ENCODE measurements around the gene CFL1. TPM values are rescaled to one million over a fixed set of nuclear protein-coding genes. Genes with fewer than 3 reads are reported as not detected.

CFL1 gene
- total and polyA plus RNA-seq, 2 donors (not counting 1 experiment from before 2014, with no cell fraction given), result 680 to 1,603 TPM

GRCh38 chr11:65847746-65848145 lies 10.2 kb downstream of the CFL1 start:
- H3K9ac ChIP-seq (ENCODE audit: insufficient read depth, low read length), result no peak overlapping the region
- no peaks in the 10 kb centered on the region for H3K79me2 ChIP-seq (ENCODE audit: control insufficient read depth, insufficient read depth, low read length)
- no peak overlapping the region for H3K27ac ChIP-seq (ENCODE audit: insufficient read depth, low read length)
- no peak for DNase-seq (ENCODE audit: low read depth in 2 of 2)
- no peaks in the 10 kb centered on the region for H3K4me1 ChIP-seq (ENCODE audit: control insufficient read depth, extremely low read depth, insufficient read depth, low read length)
- no peak for TF ChIP-seq CTCF (conservative IDR thresholded peaks at IDR 0.05 in 1 of 2, IDR thresholded peaks at IDR 0.05 in 1 of 2; ENCODE audit: low read depth in 1 of 2, low read length in 2 of 2)
- TF ChIP-seq EZH2 (IDR thresholded peaks at IDR 0.05; ENCODE audit: low read length, missing control alignments), result no peak
- no peak overlapping the region for H3K4me3 ChIP-seq (replicated peaks in 1 of 4; ENCODE audit: control extremely low read depth in 1 of 4, insufficient read depth in 1 of 4, low read depth in 3 of 4, low read length in 4 of 4)
- H3K9me3 ChIP-seq (ENCODE audit: control insufficient read depth, insufficient read depth, low read depth, low read length), result no peaks in the 10 kb centered on the region
- H2AFZ ChIP-seq (ENCODE audit: low read length), result no peak overlapping the region
- peaks cover 14% of the 10 kb centered on the region for H3K36me3 ChIP-seq (ENCODE audit: control insufficient read depth, insufficient read depth, low read length)
- no peaks in the 10 kb centered on the region for H3K27me3 ChIP-seq (ENCODE audit: control insufficient read depth, insufficient read depth, low read length)
- no peaks in the 10 kb centered on the region for H4K20me1 ChIP-seq (ENCODE audit: control insufficient read depth, extremely low read depth, insufficient read depth, low read length)
- no peak overlapping the region for H3K4me2 ChIP-seq (ENCODE audit: extremely low read depth, insufficient read depth, low read length)

DNA sequence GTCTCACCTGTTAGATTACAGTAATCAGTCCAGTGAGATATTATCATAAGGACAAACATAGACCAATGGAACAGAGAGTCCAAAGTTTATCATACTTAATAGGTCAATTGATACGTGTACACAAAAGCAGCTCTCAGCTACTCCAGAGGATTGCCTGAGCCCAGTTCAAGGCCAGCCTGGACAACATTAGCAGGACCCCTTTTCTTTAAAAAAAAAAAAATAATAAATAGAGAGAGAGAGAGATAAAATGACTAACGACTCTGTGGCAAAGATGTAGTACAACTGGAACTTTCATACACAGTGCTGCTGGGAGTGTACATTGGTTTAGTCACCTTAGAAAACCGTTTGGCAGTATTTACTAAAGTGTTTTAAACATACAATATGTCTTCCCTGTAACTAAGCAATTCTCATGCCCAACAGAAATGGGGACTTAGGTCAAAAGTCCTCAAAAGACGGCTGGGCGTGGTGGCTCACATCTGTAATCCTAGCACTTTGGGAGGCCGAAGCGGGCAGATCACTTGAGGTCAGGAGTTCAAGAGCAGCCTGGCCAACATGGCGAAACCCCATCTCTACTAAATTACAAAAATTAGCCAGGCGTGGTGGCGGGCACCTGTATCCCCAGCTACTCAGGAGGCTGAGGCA lies 13.6 kb downstream of the CFL1 start:
- Histone ChIP-seq H3K79me2 (ENCODE audit: control insufficient read depth, insufficient read depth, low read length) (no peaks in the 10 kb centered on the region), H2AFZ (ENCODE audit: low read length) (no peak overlapping the region), H3K4me3 (replicated peaks in 1 of 4; ENCODE audit: control extremely low read depth in 1 of 4, insufficient read depth in 1 of 4, low read depth in 3 of 4, low read length in 4 of 4) (no peak overlapping the region), H3K4me1 (ENCODE audit: control insufficient read depth, extremely low read depth, insufficient read depth, low read length) (no peaks in the 10 kb centered on the region), H3K9me3 (ENCODE audit: control insufficient read depth, insufficient read depth, low read depth, low read length) (no peaks in the 10 kb centered on the region), H3K36me3 (ENCODE audit: control insufficient read depth, insufficient read depth, low read length) (no peaks in the 10 kb centered on the region), H3K4me2 (ENCODE audit: extremely low read depth, insufficient read depth, low read length) (no peak overlapping the region), H3K27me3 (ENCODE audit: control insufficient read depth, insufficient read depth, low read length) (no peaks in the 10 kb centered on the region), H3K27ac (ENCODE audit: insufficient read depth, low read length) (no peak overlapping the region), H3K9ac (ENCODE audit: insufficient read depth, low read length) (no peak overlapping the region), H4K20me1 (ENCODE audit: control insufficient read depth, extremely low read depth, insufficient read depth, low read length) (no peaks in the 10 kb centered on the region)
- no peak for TF ChIP-seq CTCF (conservative IDR thresholded peaks at IDR 0.05 in 1 of 2, IDR thresholded peaks at IDR 0.05 in 1 of 2; ENCODE audit: low read depth in 1 of 2, low read length in 2 of 2)
- no peak for TF ChIP-seq EZH2 (IDR thresholded peaks at IDR 0.05; ENCODE audit: low read length, missing control alignments)
- no peak for DNase-seq (ENCODE audit: low read depth in 2 of 2)

DNA sequence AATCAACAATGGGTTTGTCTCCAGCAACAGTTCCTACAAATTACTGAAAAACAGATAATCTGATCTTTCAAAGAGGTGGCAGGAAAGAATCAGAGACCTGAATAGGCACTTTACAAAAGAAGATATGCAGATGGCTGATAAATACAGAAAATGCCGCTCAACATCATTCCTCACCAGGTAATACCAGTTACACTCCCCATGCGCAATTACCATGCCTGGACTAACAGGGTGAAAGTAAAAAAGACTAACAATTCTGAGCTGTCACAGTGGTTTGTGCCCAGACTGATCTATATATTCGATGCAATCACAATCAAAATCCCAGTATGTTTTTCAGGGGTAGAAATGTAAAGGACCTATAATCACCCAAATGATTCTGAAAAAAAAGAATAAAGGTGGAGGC lies 14.2 kb downstream of the CFL1 start:
- TF ChIP-seq CTCF (conservative IDR thresholded peaks at IDR 0.05 in 1 of 2, IDR thresholded peaks at IDR 0.05 in 1 of 2; ENCODE audit: low read depth in 1 of 2, low read length in 2 of 2) (no peak), EZH2 (IDR thresholded peaks at IDR 0.05; ENCODE audit: low read length, missing control alignments) (no peak)
- Histone ChIP-seq H3K27me3 (ENCODE audit: control insufficient read depth, insufficient read depth, low read length) (no peaks in the 10 kb centered on the region), H3K4me2 (ENCODE audit: extremely low read depth, insufficient read depth, low read length) (no peak overlapping the region), H3K27ac (ENCODE audit: insufficient read depth, low read length) (no peak overlapping the region), H3K79me2 (ENCODE audit: control insufficient read depth, insufficient read depth, low read length) (no peaks in the 10 kb centered on the region), H3K9ac (ENCODE audit: insufficient read depth, low read length) (no peak overlapping the region), H2AFZ (ENCODE audit: low read length) (no peak overlapping the region), H3K9me3 (ENCODE audit: control insufficient read depth, insufficient read depth, low read depth, low read length) (no peaks in the 10 kb centered on the region), H3K4me1 (ENCODE audit: control insufficient read depth, extremely low read depth, insufficient read depth, low read length) (no peaks in the 10 kb centered on the region), H4K20me1 (ENCODE audit: control insufficient read depth, extremely low read depth, insufficient read depth, low read length) (no peaks in the 10 kb centered on the region), H3K4me3 (replicated peaks in 1 of 4; ENCODE audit: control extremely low read depth in 1 of 4, insufficient read depth in 1 of 4, low read depth in 3 of 4, low read length in 4 of 4) (no peak overlapping the region), H3K36me3 (ENCODE audit: control insufficient read depth, insufficient read depth, low read length) (no peaks in the 10 kb centered on the region)
- no peak for DNase-seq (ENCODE audit: low read depth in 2 of 2)
